NCI-H2171 treated with DMSO at 0.1 percent for 48 hours (cell line): ENCODE data around the gene RFX7.

Experiments used
- DNase-seq: peaks from one replicate; lab custom pipeline; 2025; lab: John Stamatoyannopoulos, UW

The RFX7 gene

GRCh38 chr15:56244038-56244810 is 545 bp upstream of the RFX7 start:
- peak; percentile 39 for DNase-seq

- peak; percentile 53 for DNase-seq
These were observed 1.0 kb downstream of the RFX7 start for GRCh38 chr15:56242576-56243162.

- no peak for DNase-seq
These were observed 2.1 kb downstream of the RFX7 start for GRCh38 chr15:56241374-56242105.

GRCh38 chr15:56240390-56240789 is 3.3 kb downstream of the RFX7 start:
- no peak for DNase-seq

GRCh38 chr15:56236197-56236596 is 7.5 kb downstream of the RFX7 start:
- DNase-seq: no peak

GRCh38 chr15:56234804-56235203 is 8.9 kb downstream of the RFX7 start:
- no peak for DNase-seq

- no peak for DNase-seq
These were observed 10.1 kb downstream of the RFX7 start for GRCh38 chr15:56233549-56233948.

- DNase-seq: no peak
These were observed 11.6 kb downstream of the RFX7 start for GRCh38 chr15:56232058-56232457.

GRCh38 chr15:56228854-56229253 is 14.8 kb downstream of the RFX7 start:
- no peak for DNase-seq

- DNase-seq: no peak
These were observed 15.3 kb downstream of the RFX7 start for GRCh38 chr15:56228352-56228751.

- DNase-seq: no peak
These were observed 15.9 kb downstream of the RFX7 start for GRCh38 chr15:56227780-56228179.

- DNase-seq: no peak
These were observed 16.4 kb downstream of the RFX7 start for GRCh38 chr15:56227306-56227705.

- DNase-seq: no peak
These were observed 18.2 kb downstream of the RFX7 start for GRCh38 chr15:56225520-56225919.

GRCh38 chr15:56222302-56222701 is 21.4 kb downstream of the RFX7 start:
- DNase-seq: no peak

- DNase-seq: no peak
These were observed 26.3 kb downstream of the RFX7 start for GRCh38 chr15:56217341-56217740.

GRCh38 chr15:56215769-56216168 is 27.9 kb downstream of the RFX7 start:
- peak; percentile 9 for DNase-seq

GRCh38 chr15:56211960-56212550 is 31.6 kb downstream of the RFX7 start:
- DNase-seq: no peak

GRCh38 chr15:56211064-56211463 is 32.6 kb downstream of the RFX7 start:
- no peak for DNase-seq

- DNase-seq: no peak
These were observed 35.0 kb downstream of the RFX7 start for GRCh38 chr15:56208641-56209155.

GRCh38 chr15:56208185-56208584 is 35.5 kb downstream of the RFX7 start:
- DNase-seq: no peak

- DNase-seq: no peak
These were observed 36.0 kb downstream of the RFX7 start for GRCh38 chr15:56207711-56208110.

GRCh38 chr15:56207092-56207491 is 36.6 kb downstream of the RFX7 start:
- no peak for DNase-seq
